RCC 7860 (cell line): Measurements from ENCODE around the gene TCTN2.

Experiments
- DNase-seq: peaks from one replicate; pipeline ENCODE4 v3.0.0-alpha.2; 2015; ENCODE audit warnings: low spot score
- FAIRE-seq: peaks from 2 replicates; lab custom pipeline; 2012; peaks lifted over from hg19 to GRCh38; lab: Jason Lieb, UNC

TCTN2 gene

GRCh38 chr12:123733229-123733628, 62.3 kb downstream of the TCTN2 start:
- FAIRE-seq = no peak
- no peak for DNase-seq

DNA sequence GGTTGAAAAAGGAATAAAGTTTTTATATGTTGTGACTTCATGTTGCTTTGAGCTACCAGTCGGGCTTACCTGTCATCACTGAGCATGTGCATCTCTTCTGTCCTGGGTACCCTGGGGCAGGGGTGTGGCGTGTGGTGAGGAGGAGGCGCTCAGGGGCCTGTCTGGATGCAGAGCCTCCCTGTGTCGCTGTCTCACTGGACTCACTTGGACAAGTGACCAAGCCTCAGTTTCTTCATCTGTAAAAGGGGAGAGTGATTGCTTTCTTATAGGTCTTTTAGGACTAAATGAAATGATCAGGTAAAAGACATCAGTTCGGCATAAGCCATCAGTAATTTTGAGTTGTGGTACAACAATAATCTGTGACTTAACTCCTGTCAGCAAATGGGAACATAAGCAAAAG, 63.4 kb downstream of the TCTN2 start:
- DNase-seq (no peak), FAIRE-seq (no peak)

DNA sequence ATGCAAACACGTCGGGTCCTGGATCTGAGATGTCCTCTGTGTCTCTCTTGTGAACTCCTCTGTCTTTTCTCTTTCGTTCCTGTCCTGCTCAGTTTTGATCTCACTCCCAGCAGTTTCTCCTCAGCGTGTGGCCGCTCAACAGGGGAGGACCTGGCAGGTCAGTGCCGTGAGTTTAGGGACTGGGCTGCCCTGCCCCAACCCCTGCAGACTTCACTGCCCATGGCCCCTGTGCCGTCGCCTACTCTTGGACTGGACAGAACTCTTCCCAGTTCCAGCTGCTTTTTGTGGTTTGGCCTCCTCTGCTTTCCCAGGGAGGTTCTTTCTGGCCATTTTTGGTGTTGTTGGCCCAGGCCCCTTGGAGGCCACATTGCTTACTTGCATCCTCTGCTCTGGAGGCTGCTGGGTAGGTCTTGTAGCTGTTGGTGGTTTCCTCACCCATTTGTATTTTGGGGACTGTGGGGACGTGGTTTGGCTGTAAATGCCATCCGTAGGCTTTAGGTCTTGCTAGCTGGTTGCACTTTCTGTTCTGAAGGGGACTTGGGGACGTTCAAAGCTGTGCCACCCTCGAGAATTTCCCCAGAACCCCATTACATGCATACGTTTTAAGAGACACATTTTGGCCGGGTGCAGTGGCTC, 71.1 kb downstream of the TCTN2 start:
- FAIRE-seq (no peak), DNase-seq (no peak)

GRCh38 chr12:123743002-123743401, 72.1 kb downstream of the TCTN2 start:
- no peak for FAIRE-seq
- no peak for DNase-seq

DNA sequence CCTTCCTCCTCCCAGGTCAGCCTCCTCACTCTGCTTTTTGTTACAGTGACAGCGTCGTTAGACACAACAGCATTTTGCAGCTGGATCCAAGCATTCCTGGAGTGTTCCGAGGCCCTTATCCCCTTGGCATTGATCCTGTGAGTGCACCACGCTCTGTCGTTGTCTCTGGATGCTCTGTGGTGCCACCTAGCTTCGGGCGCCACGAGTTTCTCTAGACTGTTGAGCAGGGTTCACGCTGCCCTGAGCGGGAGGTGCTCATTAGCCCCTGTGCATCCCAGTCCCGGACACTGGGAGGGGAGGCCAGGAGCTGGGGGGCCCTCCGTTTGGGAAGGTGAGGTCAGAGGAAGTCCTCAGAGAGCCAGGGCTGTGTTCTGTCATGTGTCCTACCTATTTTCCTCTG, 73.9 kb downstream of the TCTN2 start:
- no peak for DNase-seq

GRCh38 chr12:123747309-123747708, 76.4 kb downstream of the TCTN2 start:
- FAIRE-seq (no peak), DNase-seq (no peak)

More for the DNA sequence above, 73.9 kb downstream of the TCTN2 start:
- no peak for FAIRE-seq

GRCh38 chr12:123748161-123748560, 77.2 kb downstream of the TCTN2 start:
- FAIRE-seq (no peak), DNase-seq (no peak)

GRCh38 chr12:123748661-123749060, 77.7 kb downstream of the TCTN2 start:
- peak; percentile 90 for DNase-seq
- FAIRE-seq = peak; percentile 96

DNA sequence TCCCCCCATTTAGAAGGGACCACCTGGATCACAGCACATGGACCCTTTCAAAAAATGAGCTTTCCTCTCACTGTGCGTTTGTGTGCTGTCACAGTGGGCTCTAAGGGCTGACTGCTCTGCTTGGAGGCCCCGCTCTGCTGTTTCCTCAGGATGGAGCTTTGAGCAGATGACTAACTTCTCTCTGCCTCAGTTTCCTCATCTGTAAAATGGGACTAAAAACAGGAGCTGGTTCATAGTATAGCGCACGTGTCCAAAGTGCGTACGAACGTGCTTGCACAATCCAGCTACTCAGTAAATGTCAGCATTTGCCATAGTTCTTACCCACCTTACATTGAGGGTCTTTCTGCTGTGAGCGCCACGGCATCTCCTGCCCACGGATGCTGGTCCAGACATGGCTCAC, 78.4 kb downstream of the TCTN2 start:
- FAIRE-seq (no peak), DNase-seq (no peak)

DNA sequence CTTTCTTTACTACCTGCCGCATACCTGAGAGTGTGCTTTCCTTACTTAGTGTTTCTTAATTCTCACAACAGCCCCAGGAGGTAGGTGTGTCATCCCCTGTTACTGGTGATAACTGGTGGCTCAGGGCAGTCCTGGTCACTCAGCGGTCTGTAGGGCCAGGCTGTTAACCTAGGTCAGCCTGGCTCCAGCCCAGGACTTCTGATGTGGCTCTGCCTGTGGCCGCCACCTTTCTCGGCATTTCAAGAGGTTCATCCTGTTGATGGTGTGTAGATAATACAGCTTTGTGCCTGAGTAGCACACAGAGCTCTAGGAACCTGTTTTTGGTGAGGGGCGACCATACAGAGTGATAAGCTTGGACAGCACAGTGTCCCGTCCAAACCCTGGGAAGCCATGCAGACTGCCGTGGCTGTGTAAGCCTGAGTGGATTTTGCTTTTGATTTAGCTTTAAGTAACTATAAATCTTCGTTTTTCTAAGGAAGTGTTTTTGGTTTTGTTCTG, 79.3 kb downstream of the TCTN2 start:
- DNase-seq (no peak), FAIRE-seq (no peak)

- DNase-seq = no peak
- FAIRE-seq = no peak
Observed at GRCh38 chr12:123752046-123752445, 81.1 kb downstream of the TCTN2 start.

GRCh38 chr12:123754041-123754772, 83.3 kb downstream of the TCTN2 start:
- FAIRE-seq (no peak), DNase-seq (no peak)

DNA sequence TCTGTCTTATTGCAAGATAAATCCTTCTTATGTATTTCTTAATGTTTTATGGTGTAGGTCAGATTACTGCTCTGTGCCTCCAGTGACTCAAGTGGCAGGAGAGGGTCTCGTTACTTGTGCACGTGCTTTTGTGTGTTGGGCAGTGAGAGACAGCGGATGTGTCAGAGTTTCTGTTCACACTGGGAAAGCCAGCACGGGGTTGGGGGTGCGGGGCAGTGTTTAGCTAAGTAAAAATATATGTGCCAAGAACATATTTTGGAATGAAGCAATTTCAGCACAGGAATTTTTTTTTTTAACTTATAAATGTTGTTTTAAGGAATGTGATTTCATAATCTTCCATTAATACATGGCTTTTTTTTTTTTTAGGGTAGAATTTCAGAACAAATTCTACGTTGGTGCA, 86.6 kb downstream of the TCTN2 start:
- no peak for DNase-seq
- FAIRE-seq = no peak
